Coronary artery (tissue), 2 donors: ENCODE data around the gene DSCAM.
"Not testable (repeated sequence)": the region's sequence is repeated elsewhere in the genome, so short reads cannot be mapped to it uniquely, and the experiment has no call there.

ENCODE experiments used
- DNase-seq: peaks from one replicate; pipeline ENCODE4 v3.0.0-alpha.2; 2017; ENCODE audit warnings: low spot score
- H3K27ac ChIP-seq, 2 donors: fragments of 200-600 bp; sonication (generic); one replicate each; pipeline ENCODE4 v1.5.1; 2016 to 2019
- H3K4me3 ChIP-seq: fragments of 200-600 bp; sonication (generic); 2 replicates; pipeline ENCODE4 v1.5.1; 2016; ENCODE audit warnings: mild to moderate bottlenecking, moderate library complexity
- CTCF ChIP-seq: fragments of 200-600 bp; sonication (generic); IDR thresholded peaks from one replicate; pipeline ENCODE4 v1.5.1; 2019; ENCODE audit warnings: antibody characterized with exemption

The DSCAM gene

GRCh38 chr21:40282912-40283886 lies 563.8 kb downstream of the DSCAM start:
- no peak for TF ChIP-seq CTCF
- H3K27ac ChIP-seq: no peak overlapping the region
- H3K4me3 ChIP-seq: no peak overlapping the region
- DNase-seq: no peak

GRCh38 chr21:40278345-40278744 lies 568.6 kb downstream of the DSCAM start:
- TF ChIP-seq CTCF: no peak
- Histone ChIP-seq H3K27ac (no peak overlapping the region), H3K4me3 (no peak overlapping the region)
- DNase-seq: no peak

GRCh38 chr21:40276001-40276400 lies 571.0 kb downstream of the DSCAM start:
- Histone ChIP-seq H3K4me3 (no peak overlapping the region), H3K27ac (no peak overlapping the region)
- TF ChIP-seq CTCF: no peak
- no peak for DNase-seq

- no peak for DNase-seq
- no peak overlapping the region for H3K27ac ChIP-seq
- H3K4me3 ChIP-seq: no peak overlapping the region
- no peak for TF ChIP-seq CTCF
Observed at GRCh38 chr21:40272037-40272436, 574.9 kb downstream of the DSCAM start.

- no peak for DNase-seq
Observed at GRCh38 chr21:40271164-40271563, 575.8 kb downstream of the DSCAM start.

GRCh38 chr21:40270047-40270446 lies 576.9 kb downstream of the DSCAM start:
- Histone ChIP-seq H3K4me3 (no peak overlapping the region), H3K27ac (no peak overlapping the region)
- DNase-seq: no peak
- TF ChIP-seq CTCF: no peak

More at GRCh38 chr21:40271164-40271563, 575.8 kb downstream of the DSCAM start:
- no peak for TF ChIP-seq CTCF
- Histone ChIP-seq H3K4me3 (no peak overlapping the region), H3K27ac (no peak overlapping the region)

- no peak for DNase-seq
- TF ChIP-seq CTCF: no peak
- Histone ChIP-seq H3K4me3 (no peak overlapping the region), H3K27ac (no peak overlapping the region)
Observed at GRCh38 chr21:40269239-40269638, 577.7 kb downstream of the DSCAM start.

GRCh38 chr21:40258456-40258855 lies 588.5 kb downstream of the DSCAM start:
- not testable (repeated sequence) for H3K4me3 ChIP-seq, H3K27ac ChIP-seq, DNase-seq
